K562 (cell line): ENCODE measurements around the gene SMAP2. TPM values are rescaled to one million over a fixed set of nuclear protein-coding genes. Genes with fewer than 3 reads are reported as not detected.
A peak's percentile ranks its signal among the peaks of the same experiment; 100 is the strongest.

Experiments used
- ARID1B ChIP-seq: fragments of 450-650 bp; IDR thresholded peaks from 2 replicates; pipeline ENCODE4 v1.6.1; 2016; ENCODE audit warnings: antibody characterized with exemption, mild to moderate bottlenecking, inconsistent platforms
- CXXC5 ChIP-seq: fragments of 250-450 bp; sonication (Bioruptor Pico); IDR thresholded peaks from 2 replicates; pipeline ENCODE4 v1.8.0; 2022; ENCODE audit warnings: inconsistent platforms, mild to moderate bottlenecking, moderate library complexity
- FOXJ2 ChIP-seq: fragments of 200-800 bp; sonication (Bioruptor generic); IDR thresholded peaks from 2 replicates; pipeline ENCODE4 v1.6.1; 2016; ENCODE audit warnings: missing genetic modification characterization, missing compliant biosample characterization
- ILK ChIP-seq: fragments of 450-650 bp; IDR thresholded peaks from 2 replicates; pipeline ENCODE4 v1.6.1; 2016; ENCODE audit warnings: missing genetic modification characterization, low read depth, mild to moderate bottlenecking, missing compliant biosample characterization, moderate library complexity, borderline replicate concordance
- MBD1 ChIP-seq: fragments of 250-450 bp; sonication (Bioruptor Pico); IDR thresholded peaks from 2 replicates; pipeline ENCODE4 v1.8.0; 2022; ENCODE audit warnings: inconsistent platforms
- RBFOX2 ChIP-seq: fragments of 200-400 bp; formaldehyde crosslinking; IDR thresholded peaks from 2 replicates; pipeline ENCODE4 v1.6.1; 2017; ENCODE audit warnings: low read depth, mild to moderate bottlenecking, low read length, moderate library complexity
- TAF9B ChIP-seq: fragments of 450-650 bp; IDR thresholded peaks from 2 replicates; pipeline ENCODE4 v1.6.1; 2018; ENCODE audit warnings: mild to moderate bottlenecking; ENCODE audit not compliant: partially characterized antibody
- THAP7 ChIP-seq: fragments of 250-450 bp; sonication (Bioruptor Pico); IDR thresholded peaks from 2 replicates; pipeline ENCODE4 v1.5.0; 2021
- VEZF1 ChIP-seq: fragments of 200-800 bp; sonication (Bioruptor generic); IDR thresholded peaks from 2 replicates; pipeline ENCODE4 v1.6.1; 2017; ENCODE audit warnings: missing genetic modification characterization, missing compliant biosample characterization
- ZBED1 ChIP-seq: IDR thresholded peaks from 2 replicates; pipeline ENCODE4 v1.6.1; 2014
- ZNF407 ChIP-seq: fragments of 450-650 bp; IDR thresholded peaks from 2 replicates; pipeline ENCODE4 v1.6.1; 2016; ENCODE audit warnings: low read depth
- ZNF512 ChIP-seq: IDR thresholded peaks from 2 replicates; pipeline ENCODE4 v1.6.1; 2016; ENCODE audit warnings: missing genetic modification characterization, missing compliant biosample characterization
- ZNF780A ChIP-seq: fragments of 250-450 bp; sonication (Bioruptor Pico); IDR thresholded peaks from 2 replicates; pipeline ENCODE4 v1.5.0; 2021; ENCODE audit warnings: mild to moderate bottlenecking
- ZSCAN32 ChIP-seq: fragments of 450-650 bp; formaldehyde crosslinking; IDR thresholded peaks from 2 replicates; pipeline ENCODE4 v1.4.0; 2020; ENCODE audit warnings: mild to moderate bottlenecking, moderate library complexity
- polyA plus RNA-seq, 8 experiments: library from polyadenylated mRNA; depleted of rRNA in 4 of 8; stranded (reverse) in 5 of 8; unstranded in 3 of 8; fragments of >200 nt; fragmentation: Nextera tagmentation in 2 of 8; fragmentation: Illumina TruSeq in 1 of 8; extraction: Ambion mirVana in 2 of 8; extraction: Trizol in 1 of 8; gene quantifications; 2 replicates each; pipeline versions ENCODE4 v1.2.1 to v1.2.3, GENCODE V29; 2011 to 2014; ENCODE audit warnings: inconsistent platforms in 1 of 8, missing spikeins in 1 of 8
- total RNA-seq, 7 experiments: library from RNA; depleted of rRNA in 6 of 7; stranded (reverse); fragments of >200 nt in 6 of 7; fragmentation: Illumina TruSeq in 2 of 7; extraction: Trizol in 2 of 7; gene quantifications; 2 replicates each; pipeline versions ENCODE4 v1.2.1 to v1.2.3, GENCODE V29; 2011 to 2021; ENCODE audit warnings: low replicate concordance in 1 of 7

SMAP2 gene
- total and polyA plus RNA-seq, 9 of the 15 experiments (the other 6 are each of a cell fraction or from before 2014, with no cell fraction given), result 38.7 to 212 (median 94.1) TPM

- TF ChIP-seq MBD1 (CRISPR knock-in tag), result no peak
- peak; percentile 76 for TF ChIP-seq FOXJ2 (tag)
- no peak for TF ChIP-seq ILK (tag)
- TF ChIP-seq ARID1B, result peak; percentile 98
- TF ChIP-seq CXXC5 (CRISPR knock-in tag), result peak; percentile 68
- TF ChIP-seq ZNF407, result no peak
- TF ChIP-seq ZSCAN32 (CRISPR knock-in tag), result no peak
- no peak for TF ChIP-seq RBFOX2
- no peak for TF ChIP-seq ZNF780A (CRISPR knock-in tag)
- no peak for TF ChIP-seq ZNF512 (tag)
- TF ChIP-seq ZBED1, result no peak
- peak; percentile 11 for TF ChIP-seq TAF9B
- no peak for TF ChIP-seq THAP7 (CRISPR knock-in tag)
- TF ChIP-seq VEZF1, result peak; percentile 43
Observed at GRCh38 chr1:40399984-40400704, 26.6 kb downstream of the SMAP2 start (continued).
